DMS153 treated with DMSO at 0.1 percent for 48 hours (cell line): ENCODE measurements around the gene CPEB4.

Source experiments
- DNase-seq: peaks from one replicate; lab custom pipeline; 2025; ENCODE audit not compliant: unreplicated experiment; lab: John Stamatoyannopoulos, UW

The CPEB4 gene

DNA sequence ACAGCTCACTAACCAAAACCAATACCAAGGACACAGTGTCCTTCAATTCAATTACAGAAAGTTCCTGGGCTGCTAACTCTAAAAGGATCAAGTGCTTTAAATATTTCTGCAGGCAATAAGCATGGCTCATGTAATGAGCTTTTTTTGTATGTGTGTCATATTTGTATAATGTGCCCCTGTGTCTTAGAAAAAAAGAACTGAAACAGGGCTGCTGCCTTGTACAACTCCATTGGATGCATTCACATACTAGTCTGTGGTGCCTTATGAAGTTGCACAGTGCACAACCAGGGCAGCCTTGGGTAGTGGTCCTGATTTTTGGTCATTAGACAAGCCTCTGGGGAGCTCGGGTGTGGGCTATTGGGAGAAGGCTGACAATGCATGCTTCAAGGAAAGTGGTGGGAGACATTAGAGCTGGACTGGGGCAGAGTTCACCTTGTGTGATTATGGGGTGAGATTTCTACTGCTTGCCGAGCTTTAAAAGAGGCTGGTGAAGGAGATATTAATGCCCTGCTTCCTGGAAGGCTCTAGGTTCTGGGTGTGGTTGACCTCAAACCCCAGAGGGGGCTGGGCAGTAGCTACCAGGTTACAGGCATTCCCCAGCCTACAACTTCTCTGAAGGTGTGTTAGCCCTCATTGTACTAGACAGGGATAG lies 3.6 kb upstream of the CPEB4 start:
- no peak for DNase-seq

DNA sequence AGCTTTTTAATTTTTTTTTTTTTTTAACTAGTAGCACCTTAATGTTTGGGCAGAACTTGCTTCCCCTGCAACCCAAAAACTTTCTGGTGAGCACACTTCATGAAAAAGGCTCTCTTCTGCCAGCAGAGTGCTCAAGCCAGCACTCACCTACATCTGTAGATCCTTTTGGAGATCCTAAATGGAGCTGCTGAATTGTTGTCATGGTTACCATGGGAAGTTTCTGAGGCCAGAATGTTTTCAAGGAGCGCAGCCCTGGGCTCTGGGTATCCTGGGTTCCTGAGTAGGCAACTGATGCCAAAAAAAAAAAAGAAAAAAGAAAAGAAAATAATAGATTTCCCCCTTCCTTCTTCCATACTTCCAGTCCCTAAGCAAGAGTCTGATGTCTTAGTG lies 3.1 kb upstream of the CPEB4 start:
- no peak for DNase-seq

DNA sequence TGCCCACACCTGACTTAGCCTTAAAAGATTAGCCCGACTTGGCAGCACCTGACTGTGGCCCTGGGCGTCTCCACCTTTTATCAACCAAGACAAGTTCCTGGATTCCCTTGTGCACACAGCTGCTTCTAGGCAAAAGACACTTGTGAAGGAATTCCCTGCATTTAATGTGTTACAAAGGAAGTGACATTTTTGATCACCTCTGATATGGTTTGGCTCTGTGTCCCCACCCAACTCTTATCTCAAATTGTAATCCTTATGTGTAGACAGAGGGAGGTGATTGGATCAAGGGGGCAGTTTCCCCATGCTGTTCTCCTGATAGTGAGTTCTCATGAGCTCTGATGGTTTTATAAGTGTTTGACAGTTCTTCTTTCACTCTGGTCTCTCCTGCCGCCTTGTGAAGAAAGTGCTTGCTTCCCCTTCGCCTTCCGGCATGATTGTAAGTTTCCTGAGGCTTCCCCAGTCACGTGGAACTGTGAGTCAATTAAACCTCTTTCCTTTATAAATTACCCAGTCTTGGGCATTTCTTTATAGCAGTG lies 2.6 kb upstream of the CPEB4 start:
- no peak for DNase-seq

DNA sequence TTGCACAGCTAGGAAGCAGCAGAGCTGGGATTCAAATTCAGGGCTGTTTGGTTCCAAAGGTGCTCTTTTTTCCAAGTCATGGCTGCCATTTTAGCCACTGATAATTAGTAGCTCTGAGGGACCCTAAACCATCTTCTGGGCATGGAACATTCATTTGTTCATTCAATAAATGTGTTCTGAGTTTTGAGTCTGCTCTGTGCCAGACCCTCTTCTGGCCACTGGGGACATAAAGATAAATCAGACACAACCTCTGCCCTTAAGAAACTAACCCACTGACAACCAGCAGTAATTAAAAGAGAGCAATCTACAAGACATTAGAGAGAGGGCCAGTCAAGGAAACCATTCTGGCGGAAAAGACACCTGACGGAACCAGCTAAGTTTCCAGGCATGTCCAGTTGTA lies 2.0 kb upstream of the CPEB4 start:
- DNase-seq, result no peak

DNA sequence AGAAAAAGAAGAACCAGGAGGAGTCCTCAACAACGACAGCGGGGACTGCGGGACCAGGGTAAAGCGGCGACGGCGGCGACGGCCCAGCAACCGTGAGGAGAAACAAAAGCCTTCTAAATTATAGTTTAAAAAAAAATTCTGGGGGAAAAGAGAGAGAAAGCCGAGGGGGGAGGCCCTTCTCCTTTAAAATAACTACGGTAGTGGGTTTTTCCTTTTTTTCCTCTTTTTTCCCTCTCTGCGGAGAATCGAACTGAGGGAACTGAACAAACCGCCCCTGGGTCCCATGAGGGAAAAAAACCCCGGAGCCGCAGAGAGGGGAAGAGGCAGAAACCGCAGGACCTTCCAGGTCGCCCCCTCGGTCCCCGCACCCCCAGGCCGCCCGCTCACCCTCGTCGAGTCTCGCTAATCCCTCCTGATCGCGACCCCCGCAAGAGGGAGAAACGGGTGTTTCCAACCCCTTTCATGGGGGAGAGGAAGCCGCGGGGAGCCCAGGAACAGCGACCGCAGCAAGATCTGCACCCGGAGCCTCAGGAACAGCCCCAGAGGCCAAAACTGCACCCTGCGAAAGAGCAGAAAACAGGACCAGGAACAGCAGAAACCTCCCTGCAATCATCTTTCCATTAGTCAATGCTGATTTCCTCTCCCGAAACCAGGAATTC lies 453 bp downstream of the CPEB4 start:
- DNase-seq, result no peak

DNA sequence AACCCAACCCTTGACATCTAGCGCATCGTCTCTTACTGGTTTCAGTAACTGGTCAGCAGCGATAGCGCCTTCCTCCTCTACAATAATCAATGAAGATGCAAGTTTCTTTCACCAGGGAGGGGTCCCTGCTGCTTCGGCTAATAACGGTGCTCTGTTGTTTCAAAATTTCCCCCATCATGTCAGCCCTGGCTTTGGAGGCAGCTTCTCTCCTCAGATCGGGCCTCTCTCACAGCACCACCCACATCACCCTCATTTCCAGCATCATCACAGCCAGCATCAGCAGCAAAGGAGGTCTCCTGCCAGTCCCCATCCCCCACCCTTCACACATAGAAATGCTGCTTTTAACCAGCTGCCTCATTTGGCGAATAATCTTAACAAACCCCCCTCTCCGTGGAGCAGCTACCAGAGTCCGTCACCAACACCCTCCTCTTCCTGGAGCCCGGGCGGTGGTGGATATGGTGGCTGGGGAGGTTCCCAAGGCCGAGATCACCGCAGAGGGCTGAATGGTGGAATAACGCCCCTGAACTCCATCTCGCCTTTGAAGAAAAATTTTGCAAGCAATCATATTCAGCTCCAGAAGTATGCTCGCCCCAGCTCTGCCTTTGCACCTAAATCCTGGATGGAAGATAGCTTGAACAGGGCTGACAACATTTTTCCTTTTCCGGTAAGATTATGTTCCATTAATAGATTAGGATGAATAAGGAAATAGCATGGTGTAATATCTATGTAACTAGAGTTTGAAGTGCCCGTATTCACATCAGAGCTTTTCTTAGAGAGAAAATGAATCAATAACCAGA lies 2.2 kb downstream of the CPEB4 start:
- no peak for DNase-seq

DNA sequence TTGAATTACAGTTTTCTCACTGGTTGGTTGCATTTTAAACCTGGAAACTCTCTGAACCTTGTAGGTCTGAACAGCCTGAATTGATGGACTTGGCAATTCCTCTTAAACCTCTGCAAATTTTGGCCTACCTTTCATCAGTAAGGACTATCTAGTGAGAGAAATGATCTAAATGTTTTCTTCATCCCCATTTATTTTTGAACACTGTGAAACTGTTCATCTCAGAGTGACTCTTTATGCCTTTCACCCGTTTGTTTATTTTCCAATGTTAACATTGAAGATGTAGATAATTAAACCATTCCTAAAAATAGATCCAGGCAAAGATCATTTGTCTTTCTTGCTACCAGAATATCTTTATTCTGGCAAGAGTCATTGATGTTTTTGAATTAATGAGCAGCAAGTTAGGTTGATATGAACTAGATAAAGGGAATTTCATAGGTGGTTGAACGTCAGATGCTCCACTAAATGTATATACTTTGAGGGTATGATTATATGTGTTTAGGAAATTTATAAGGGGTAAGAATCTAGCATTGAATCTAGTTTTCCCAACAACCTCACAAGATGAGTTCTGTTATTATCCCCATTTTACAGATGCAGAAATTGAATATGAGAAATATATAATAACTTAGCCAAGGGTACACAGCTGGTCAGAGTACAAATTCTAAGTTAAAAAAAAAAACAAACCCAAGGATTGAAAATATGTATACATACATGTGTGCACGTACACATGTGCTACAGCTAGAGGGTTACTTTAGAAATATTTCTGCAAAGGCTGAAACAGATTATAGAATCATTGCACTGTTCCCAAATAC lies 3.4 kb downstream of the CPEB4 start:
- no peak for DNase-seq

DNA sequence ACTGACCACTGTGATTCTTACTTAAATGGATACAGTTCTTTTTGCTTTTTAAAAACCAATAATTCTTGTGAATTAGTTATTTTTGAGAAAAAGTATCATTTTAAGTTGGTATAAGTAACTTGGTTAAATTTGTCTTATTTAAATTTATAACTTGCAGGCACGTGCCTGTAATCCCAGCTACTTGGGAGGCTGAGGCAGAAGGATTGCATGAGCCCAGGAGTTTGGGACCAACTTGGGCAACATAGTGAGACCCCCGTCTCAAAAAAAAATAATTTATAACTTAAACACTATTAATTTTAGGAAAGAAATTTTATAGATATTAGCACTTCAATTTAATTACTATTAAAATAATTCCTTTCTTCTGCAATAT lies 5.0 kb downstream of the CPEB4 start:
- no peak for DNase-seq

DNA sequence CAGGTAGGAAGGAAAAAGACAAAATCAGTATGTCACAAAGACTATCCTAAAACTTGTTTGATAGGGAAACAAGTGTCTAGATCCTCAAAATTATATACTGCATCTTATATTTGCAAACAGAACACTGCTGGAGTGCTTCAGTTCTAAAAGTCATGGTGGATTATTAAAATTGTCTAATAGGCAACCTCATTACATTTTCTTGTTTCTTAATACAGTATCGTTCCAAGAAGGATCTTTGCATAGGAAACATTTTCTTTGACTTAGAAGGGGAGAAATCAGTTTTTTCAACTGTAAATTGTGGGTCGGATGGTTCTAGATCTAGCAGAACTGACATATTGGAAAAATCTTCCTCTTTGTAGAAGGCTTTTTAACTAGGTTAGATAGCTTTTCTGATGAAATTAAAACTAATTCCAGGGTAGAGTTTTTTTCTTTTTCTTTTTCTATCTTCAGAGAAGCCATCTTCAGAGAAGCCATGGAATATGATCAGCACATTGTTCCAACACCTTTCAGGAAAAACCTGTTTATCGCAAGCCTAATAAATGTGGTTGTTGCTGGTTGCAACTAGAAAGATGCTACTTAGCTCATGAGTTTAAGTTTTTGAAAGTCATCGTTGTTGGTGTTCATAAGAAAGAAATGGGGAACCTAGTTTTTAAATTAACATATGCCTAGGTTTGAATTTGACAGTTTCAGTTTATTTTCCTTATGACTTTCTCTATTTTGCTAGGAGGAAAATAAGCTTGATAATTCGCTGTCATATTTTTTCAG lies 7.4 kb downstream of the CPEB4 start:
- no peak for DNase-seq

DNA sequence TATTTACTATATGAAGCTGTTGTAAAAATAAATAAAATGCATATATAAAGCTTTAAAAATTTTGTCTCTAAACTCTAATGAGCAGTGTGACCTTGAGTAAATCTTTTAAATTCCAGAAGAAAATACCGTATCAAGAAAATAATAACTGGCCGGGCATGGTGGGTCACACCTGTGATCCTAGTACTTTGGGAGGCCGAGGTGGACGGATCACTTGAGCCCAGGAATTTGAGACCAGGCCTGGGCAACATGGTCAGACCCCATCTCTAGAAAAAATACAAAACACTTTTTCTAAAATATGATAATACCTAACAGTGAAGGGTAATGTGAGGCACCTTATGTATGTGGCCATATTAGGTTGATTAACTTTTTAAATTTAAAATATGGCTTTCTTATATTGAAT lies 8.5 kb downstream of the CPEB4 start:
- DNase-seq, result no peak

DNA sequence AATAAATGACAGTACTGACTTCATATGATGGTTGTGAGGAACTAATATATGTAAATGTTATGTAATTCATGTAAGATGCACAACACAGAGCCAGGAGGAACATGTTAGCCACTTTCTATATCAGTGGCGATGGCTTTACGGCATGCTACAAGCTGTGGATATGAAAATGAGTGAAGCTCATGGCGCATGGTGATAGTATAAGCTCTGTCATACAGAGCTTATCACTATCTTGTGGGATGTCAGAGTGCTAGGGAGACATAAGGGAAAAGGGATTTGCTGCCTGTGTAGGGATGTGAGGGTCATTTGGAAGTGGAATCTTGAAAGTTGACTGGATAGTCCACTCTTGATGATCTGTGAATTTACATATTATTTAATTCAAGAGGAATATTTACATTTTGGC lies 13.6 kb downstream of the CPEB4 start:
- DNase-seq, result no peak

DNA sequence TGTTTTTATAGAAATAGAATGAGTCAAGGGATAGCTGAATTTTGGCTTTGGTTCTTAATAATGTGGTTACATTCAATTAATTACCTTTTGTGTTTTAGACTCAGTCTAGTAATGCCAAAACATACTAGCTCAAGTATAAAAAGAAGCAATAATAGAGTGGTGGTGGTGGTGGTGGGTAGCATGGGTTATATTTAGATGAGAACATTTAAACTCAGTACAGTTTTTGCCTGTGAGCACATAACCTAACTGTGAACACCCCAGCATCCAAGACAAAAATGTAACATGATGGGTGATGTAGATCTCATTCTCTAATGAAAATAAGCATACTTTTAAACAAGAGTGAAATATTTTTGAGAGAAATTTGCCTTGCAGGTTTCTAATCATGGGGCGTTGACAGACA lies 14.2 kb downstream of the CPEB4 start:
- DNase-seq, result no peak

DNA sequence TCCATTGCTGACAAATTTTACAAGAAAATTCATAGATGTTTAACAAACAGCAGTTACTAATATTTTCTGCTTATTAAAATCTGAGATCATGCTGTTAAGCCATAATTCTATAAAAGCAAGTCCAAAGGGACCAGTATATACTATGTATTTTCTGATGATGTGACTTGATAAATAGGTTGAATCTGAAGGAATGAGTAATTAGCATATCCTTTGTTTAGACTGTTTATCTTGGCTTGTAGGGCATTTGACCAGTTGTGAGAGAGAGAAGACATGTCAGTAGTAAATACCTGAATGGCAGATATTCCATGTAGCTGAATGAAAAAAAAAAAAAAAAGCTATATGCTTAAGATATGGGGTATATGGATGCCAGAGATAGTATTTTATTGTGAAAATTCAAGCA lies 14.6 kb downstream of the CPEB4 start:
- DNase-seq, result no peak

DNA sequence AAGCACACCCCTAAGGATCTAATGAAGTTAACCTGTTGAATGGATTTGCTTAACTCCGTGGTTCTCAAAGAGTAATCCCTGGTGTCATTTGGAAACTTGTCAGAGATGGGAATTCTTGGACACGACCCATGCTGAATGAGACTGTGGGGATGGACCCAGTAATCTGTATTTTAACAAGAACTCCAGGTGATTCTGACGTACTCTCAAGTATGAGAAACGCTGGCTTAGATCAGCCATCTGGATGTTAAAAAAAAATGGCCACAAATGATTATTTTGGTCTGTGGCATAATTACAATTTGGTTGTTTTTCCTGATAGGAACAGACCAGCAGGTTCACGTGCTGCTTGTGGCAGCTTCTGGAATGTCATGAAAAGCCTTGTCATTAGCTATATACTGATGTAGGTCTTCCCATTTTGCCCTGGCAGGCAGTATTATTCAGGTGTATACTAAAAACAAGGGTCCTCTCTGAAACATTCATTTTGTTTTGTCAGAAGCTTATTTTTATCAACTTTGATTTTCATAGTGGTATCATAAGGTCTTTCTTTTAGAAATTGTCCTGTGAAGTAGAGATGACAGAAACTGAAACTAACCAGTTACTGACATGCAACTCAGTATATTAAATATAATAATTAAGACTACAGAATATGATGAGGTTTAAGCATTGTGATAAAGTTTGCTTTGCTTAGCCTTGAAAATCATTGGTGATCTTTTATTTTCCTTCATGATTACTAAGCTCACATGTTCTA lies 15.4 kb downstream of the CPEB4 start:
- DNase-seq, result no peak

DNA sequence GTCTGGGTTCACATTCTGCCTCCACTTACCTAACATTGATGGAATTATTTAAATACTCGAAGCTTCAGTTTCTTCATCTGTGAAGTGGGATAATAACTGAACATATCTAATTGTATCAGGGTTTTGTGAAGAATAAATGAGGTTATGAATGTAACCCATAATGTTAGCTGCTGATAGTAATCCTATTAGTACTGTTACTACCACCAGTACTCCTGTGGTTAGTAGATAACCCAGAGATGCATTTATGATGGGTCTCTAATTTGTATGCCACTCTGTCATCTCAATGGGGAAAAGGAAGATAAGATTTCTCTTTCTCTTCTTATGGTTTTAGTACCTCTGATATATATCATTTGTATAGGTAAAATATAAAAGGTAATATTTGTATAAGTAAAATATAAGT lies 16.0 kb downstream of the CPEB4 start:
- no peak for DNase-seq

DNA sequence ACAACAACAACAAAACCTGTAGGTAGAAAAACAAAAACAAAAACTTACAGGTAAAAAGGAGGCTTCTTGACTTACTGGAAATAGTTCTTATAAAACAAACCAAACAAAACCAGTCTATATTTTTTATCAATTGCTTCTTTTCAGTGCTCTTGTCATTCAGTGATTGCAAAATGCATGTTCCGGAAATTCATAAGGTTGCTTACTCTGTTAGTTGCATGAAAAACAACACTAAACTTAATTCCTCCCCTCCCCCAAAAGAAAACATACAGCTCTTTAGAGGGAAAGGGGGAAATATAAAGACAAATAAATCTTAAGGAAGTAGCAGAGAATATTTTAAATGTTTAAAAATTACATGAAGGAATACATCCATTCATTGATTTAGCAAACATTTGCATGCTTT lies 19.1 kb downstream of the CPEB4 start:
- no peak for DNase-seq

DNA sequence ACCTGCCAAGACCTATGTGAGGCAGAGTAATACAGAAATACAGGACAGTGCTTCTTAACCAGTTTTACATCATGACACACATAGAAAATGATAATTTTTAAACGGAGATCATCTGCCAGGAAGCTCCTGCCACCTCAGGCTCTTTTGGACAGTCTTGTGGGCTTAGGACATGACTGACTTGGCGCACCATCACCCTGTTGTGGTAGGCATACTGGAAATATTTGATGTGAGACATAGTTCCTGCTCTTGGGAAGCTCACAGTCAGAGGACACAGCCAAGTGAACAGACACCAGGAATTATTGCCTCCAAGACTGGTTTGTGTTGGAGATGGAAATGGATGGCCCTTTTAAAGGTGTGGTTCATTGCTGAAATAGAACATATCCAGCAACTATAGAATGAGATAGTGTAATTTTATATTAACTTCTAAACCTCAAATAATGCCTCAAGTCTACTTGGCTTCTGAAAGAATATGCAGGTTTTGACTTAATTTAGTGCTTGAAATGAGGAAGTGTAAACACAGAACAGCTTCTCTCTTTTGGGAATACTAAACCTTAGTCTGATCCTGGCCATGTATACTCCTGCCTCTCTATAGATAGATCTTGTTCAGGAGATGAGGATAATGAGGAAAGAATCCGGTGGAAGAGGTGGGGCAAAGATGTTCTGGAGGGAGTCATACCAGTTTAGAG lies 19.7 kb downstream of the CPEB4 start:
- no peak for DNase-seq

DNA sequence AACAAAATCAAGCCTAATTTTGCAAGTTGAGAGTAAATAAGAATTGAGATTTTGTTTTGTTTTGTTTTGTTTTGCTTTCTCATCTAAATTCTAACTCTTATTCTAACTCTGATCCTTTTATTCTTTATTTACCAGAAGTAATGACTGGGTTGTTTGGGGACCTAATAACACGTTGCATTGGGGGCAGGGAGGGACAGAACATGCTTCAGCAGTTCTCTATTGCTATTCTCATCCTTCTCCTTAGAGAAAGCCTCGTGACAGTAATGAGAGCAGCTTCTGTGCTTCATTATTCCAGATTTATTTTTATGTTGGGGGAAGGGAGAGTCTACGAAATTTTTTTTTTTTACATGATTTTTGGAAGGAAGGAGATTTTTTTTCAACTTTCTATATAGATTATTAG lies 21.1 kb downstream of the CPEB4 start:
- DNase-seq, result no peak

DNA sequence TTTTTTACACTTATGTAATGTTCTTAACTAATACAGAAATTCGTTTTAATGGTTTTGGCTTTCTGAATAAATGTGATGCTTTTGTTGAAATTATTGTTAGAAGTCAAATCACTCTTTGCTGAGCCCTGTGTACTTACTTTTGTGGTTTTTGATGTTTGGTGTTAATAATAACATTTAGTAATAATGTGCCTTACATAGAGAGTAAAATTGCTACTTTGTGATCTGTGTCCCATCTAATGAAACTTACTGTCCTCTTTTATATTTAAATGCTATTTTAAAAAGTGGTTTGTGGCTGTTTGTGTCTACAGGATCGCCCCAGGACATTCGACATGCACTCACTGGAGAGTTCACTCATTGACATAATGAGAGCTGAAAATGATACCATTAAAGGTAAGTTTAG lies 22.1 kb downstream of the CPEB4 start:
- DNase-seq, result no peak
